Caco-2 (cell line): ENCODE data around the gene ERP44. TPM values are rescaled to one million over a fixed set of nuclear protein-coding genes. Genes with fewer than 3 reads are reported as not detected.

Experiments
- BruUV-seq: library from RNA; stranded (reverse); fragments of 400-500 nt; replicated peaks from 2 replicates; lab custom pipeline; 2021; lab: Mats Ljungman, UMichigan
- CTCF ChIA-PET: fragments of 300-600 bp; sonication (Branson Sonifier 250); formaldehyde crosslinking; loops from one replicate; lab custom pipeline; 2022; ENCODE audit warnings: antibody characterized with exemption; lab: Charles Lee
- POLR2A ChIA-PET: fragments of 300-600 bp; sonication (Branson Sonifier 250); formaldehyde crosslinking; loops from one replicate; lab custom pipeline; 2022; ENCODE audit warnings: antibody characterized with exemption; lab: Charles Lee
- DNase-seq, 2 experiments: peaks; one replicate each; pipeline versions ENCODE4 v3.0.0 to v3.0.0-alpha.2; 2020 to 2022
- H3K27me3 ChIP-seq: replicated peaks from 2 replicates; pipeline ENCODE4 v1.6.0; 2011; ENCODE audit warnings: low read length; ENCODE audit not compliant: control insufficient read depth, insufficient read depth
- H3K36me3 ChIP-seq: 2 replicates; pipeline ENCODE4 v1.5.1; 2011; ENCODE audit warnings: low read length; ENCODE audit not compliant: control insufficient read depth, insufficient read depth
- H3K4me1 ChIP-seq: fragments of 250-450 bp; sonication (Bioruptor Pico); 2 replicates; pipeline ENCODE4 v1.5.1; 2020; ENCODE audit warnings: mild to moderate bottlenecking
- H3K4me3 ChIP-seq: 2 replicates; pipeline ENCODE4 v1.5.1; 2011; ENCODE audit warnings: low read depth, mild to moderate bottlenecking, control low read depth, low read length
- H3K9me3 ChIP-seq: fragments of 250-450 bp; sonication (Bioruptor Pico); 2 replicates; pipeline ENCODE4 v1.5.1; 2020; ENCODE audit warnings: mild to moderate bottlenecking, moderate library complexity
- H3K27ac Mint-ChIP-seq: one replicate; pipeline ENCODE4 v1.8.0; 2022; ENCODE audit warnings: mixed read lengths; ENCODE audit not compliant: unreplicated experiment
- H3K27me3 Mint-ChIP-seq: one replicate; pipeline ENCODE4 v1.8.0; 2022; ENCODE audit warnings: mixed read lengths; ENCODE audit not compliant: insufficient read depth, unreplicated experiment
- H3K36me3 Mint-ChIP-seq: one replicate; pipeline ENCODE4 v1.8.0; 2022; ENCODE audit warnings: mild to moderate bottlenecking, mixed read lengths; ENCODE audit not compliant: insufficient read depth, unreplicated experiment
- H3K4me1 Mint-ChIP-seq: one replicate; pipeline ENCODE4 v1.8.0; 2022; ENCODE audit warnings: low read depth, mixed read lengths; ENCODE audit not compliant: unreplicated experiment
- H3K4me3 Mint-ChIP-seq: one replicate; pipeline ENCODE4 v1.8.0; 2022; ENCODE audit warnings: mild to moderate bottlenecking, moderate library complexity, mixed read lengths; ENCODE audit not compliant: unreplicated experiment
- H3K9me3 Mint-ChIP-seq: one replicate; pipeline ENCODE4 v1.8.0; 2022; ENCODE audit warnings: mixed read lengths; ENCODE audit not compliant: unreplicated experiment
- CTCF ChIP-seq, 2 experiments: fragments of 200-600 bp in 1 of 2; IDR thresholded peaks; 1 replicate in 1 of 2; 2 replicates in 1 of 2; pipeline versions ENCODE4 v1.5.1 to v1.8.0; 2011 to 2022; ENCODE audit warnings: antibody characterized with exemption in 1 of 2, control low read depth in 1 of 2, inconsistent platforms in 1 of 2, low read depth in 1 of 2, low read length in 1 of 2, mild to moderate bottlenecking in 1 of 2, moderate library complexity in 1 of 2; ENCODE audit not compliant: insufficient read depth in 1 of 2, severe bottlenecking in 1 of 2, unreplicated experiment in 1 of 2
- intact Hi-C: fragments of 100-400 bp; cut with micrococcal nuclease; formaldehyde crosslinking; loops from one replicate; pipeline ENCODE4 v1.10.0; 2022; ENCODE audit not compliant: unreplicated experiment
- total RNA-seq: library from RNA; stranded (reverse); gene quantifications from 2 replicates; pipeline ENCODE4 v1.2.3, GENCODE V29; 2022

ERP44 gene
- total RNA-seq, 1 experiment from 2014 or later: 25.6 TPM

GRCh38 chr9:100028201-100028784, 70.5 kb downstream of the ERP44 start:
- no peak overlapping the region for H3K27ac Mint-ChIP-seq
- H3K36me3 Mint-ChIP-seq: peaks cover 8% of the 10 kb centered on the region
- CTCF ChIA-PET: no interaction called here
- Histone ChIP-seq H3K9me3 (no peaks in the 10 kb centered on the region), H3K4me3 (no peak overlapping the region), H3K36me3 (no peaks in the 10 kb centered on the region), H3K27me3 (no peaks in the 10 kb centered on the region), H3K4me1 (no peaks in the 10 kb centered on the region)
- peak; percentile 76 to 82 for DNase-seq
- BruUV-seq: no TSS peak
- peak; percentile 84 to 95 for TF ChIP-seq CTCF (IDR thresholded peaks at IDR 0.05; ENCODE audit: insufficient read depth in 1 of 2, low read depth in 1 of 2, low read length in 1 of 2, severe bottlenecking in 1 of 2, unreplicated experiment in 1 of 2)
- no peaks in the 10 kb centered on the region for H3K4me1 Mint-ChIP-seq
- H3K9me3 Mint-ChIP-seq: no peaks in the 10 kb centered on the region
- no peak overlapping the region for H3K4me3 Mint-ChIP-seq
- no peaks in the 10 kb centered on the region for H3K27me3 Mint-ChIP-seq
- intact Hi-C loops: loop anchor here (1.0 to 2.0 kb wide), 5 partner anchors 71 to 762 kb away; partner anchors contain the start of genes ERP44 and INVS
- POLR2A ChIA-PET: no interaction called here

- H3K36me3 Mint-ChIP-seq: peaks cover 8% of the 10 kb centered on the region
- DNase-seq: no peak
- no peak overlapping the region for H3K4me3 Mint-ChIP-seq
- H3K4me1 ChIP-seq: no peaks in the 10 kb centered on the region
- BruUV-seq: no TSS peak
- no peaks in the 10 kb centered on the region for H3K9me3 Mint-ChIP-seq
- H3K27ac Mint-ChIP-seq: no peak overlapping the region
- no peaks in the 10 kb centered on the region for H3K27me3 ChIP-seq
- H3K9me3 ChIP-seq: no peaks in the 10 kb centered on the region
- ChIA-PET CTCF (no interaction called here), POLR2A (no interaction called here)
- H3K4me3 ChIP-seq: no peak overlapping the region
- no peak for TF ChIP-seq CTCF (IDR thresholded peaks at IDR 0.05; ENCODE audit: insufficient read depth in 1 of 2, low read depth in 1 of 2, low read length in 1 of 2, severe bottlenecking in 1 of 2, unreplicated experiment in 1 of 2)
- no peaks in the 10 kb centered on the region for H3K27me3 Mint-ChIP-seq
- intact Hi-C loops: no loop called here
- H3K36me3 ChIP-seq: no peaks in the 10 kb centered on the region
- H3K4me1 Mint-ChIP-seq: no peaks in the 10 kb centered on the region
Observed at GRCh38 chr9:100027543-100027942, 71.3 kb downstream of the ERP44 start.

- CTCF ChIA-PET: no interaction called here
Observed at GRCh38 chr9:100021931-100022330, 76.9 kb downstream of the ERP44 start.

More at GRCh38 chr9:100021931-100022330, 76.9 kb downstream of the ERP44 start:
- Mint-ChIP-seq H3K36me3 (no peaks in the 10 kb centered on the region), H3K27ac (no peak overlapping the region), H3K9me3 (no peaks in the 10 kb centered on the region), H3K4me3 (no peak overlapping the region), H3K4me1 (no peaks in the 10 kb centered on the region), H3K27me3 (no peaks in the 10 kb centered on the region)
- no peak for DNase-seq
- Histone ChIP-seq H3K9me3 (no peaks in the 10 kb centered on the region), H3K27me3 (no peaks in the 10 kb centered on the region), H3K36me3 (no peaks in the 10 kb centered on the region), H3K4me1 (no peaks in the 10 kb centered on the region), H3K4me3 (no peak overlapping the region)
- POLR2A ChIA-PET: no interaction called here
- BruUV-seq: no TSS peak
- intact Hi-C loops: no loop called here
- TF ChIP-seq CTCF (IDR thresholded peaks at IDR 0.05; ENCODE audit: insufficient read depth in 1 of 2, low read depth in 1 of 2, low read length in 1 of 2, severe bottlenecking in 1 of 2, unreplicated experiment in 1 of 2): no peak
